Measurements from ENCODE around the gene ZMIZ1. TPM values are rescaled to one million over a fixed set of nuclear protein-coding genes. Genes with fewer than 3 reads are reported as not detected.

The ZMIZ1 gene
- total RNA-seq, 1 experiment from 2014 or later: 28.4 TPM

DNA sequence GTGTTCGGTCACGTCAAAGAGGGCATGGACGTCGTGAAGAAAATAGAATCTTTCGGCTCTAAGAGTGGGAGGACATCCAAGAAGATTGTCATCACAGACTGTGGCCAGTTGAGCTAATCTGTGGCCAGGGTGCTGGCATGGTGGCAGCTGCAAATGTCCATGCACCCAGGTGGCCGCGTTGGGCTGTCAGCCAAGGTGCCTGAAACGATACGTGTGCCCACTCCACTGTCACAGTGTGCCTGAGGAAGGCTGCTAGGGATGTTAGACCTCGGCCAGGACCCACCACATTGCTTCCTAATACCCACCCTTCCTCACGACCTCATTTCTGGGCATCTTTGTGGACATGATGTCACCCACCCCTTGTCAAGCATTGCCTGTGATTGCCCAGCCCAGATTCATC lies 285.0 kb downstream of the ZMIZ1 start:
- BruUV-seq (replicated peaks): no TSS peak
- ATAC-seq: no peak
- Histone ChIP-seq H3K9ac (ENCODE audit: low read length) (no peak overlapping the region), H3K4me3 (replicated peaks in 1 of 2; ENCODE audit: low read depth in 1 of 2, low read length in 2 of 2) (no peak overlapping the region), H3K9me3 (ENCODE audit: control insufficient read depth in 1 of 2, insufficient read depth in 1 of 2, low read depth in 1 of 2, low read length in 2 of 2) (no peaks in the 10 kb centered on the region), H2AFZ (ENCODE audit: low read depth, low read length, poor library complexity, severe bottlenecking) (no peak overlapping the region), H3K27me3 (ENCODE audit: insufficient read depth, low read length) (no peaks in the 10 kb centered on the region), H3K4me2 (ENCODE audit: low read length) (no peak overlapping the region), H3K79me2 (ENCODE audit: insufficient read depth, low read length) (peaks cover 52% of the 10 kb centered on the region), H3K4me1 (ENCODE audit: control insufficient read depth in 1 of 2, insufficient read depth in 2 of 2, low read length in 2 of 2) (peaks cover 0 to 8% of the 10 kb centered on the region in 2 experiments; a peak in 2 of 4 replicates), H3K9me2 (ENCODE audit: insufficient read depth) (no peaks in the 10 kb centered on the region), H4K20me1 (ENCODE audit: insufficient read depth) (peaks cover 5% of the 10 kb centered on the region; the same call in 1 of the 2 replicates), H3K27ac (ENCODE audit: low read depth, low read length) (no peak overlapping the region), H3K36me3 (ENCODE audit: control insufficient read depth in 1 of 2, insufficient read depth in 2 of 2, low read length in 2 of 2) (peaks cover 38 to 66% of the 10 kb centered on the region in 2 experiments)
- CTCF ChIA-PET: no interaction called here
- POLR2A ChIA-PET: no interaction called here
- TF ChIP-seq, protein P1, sequence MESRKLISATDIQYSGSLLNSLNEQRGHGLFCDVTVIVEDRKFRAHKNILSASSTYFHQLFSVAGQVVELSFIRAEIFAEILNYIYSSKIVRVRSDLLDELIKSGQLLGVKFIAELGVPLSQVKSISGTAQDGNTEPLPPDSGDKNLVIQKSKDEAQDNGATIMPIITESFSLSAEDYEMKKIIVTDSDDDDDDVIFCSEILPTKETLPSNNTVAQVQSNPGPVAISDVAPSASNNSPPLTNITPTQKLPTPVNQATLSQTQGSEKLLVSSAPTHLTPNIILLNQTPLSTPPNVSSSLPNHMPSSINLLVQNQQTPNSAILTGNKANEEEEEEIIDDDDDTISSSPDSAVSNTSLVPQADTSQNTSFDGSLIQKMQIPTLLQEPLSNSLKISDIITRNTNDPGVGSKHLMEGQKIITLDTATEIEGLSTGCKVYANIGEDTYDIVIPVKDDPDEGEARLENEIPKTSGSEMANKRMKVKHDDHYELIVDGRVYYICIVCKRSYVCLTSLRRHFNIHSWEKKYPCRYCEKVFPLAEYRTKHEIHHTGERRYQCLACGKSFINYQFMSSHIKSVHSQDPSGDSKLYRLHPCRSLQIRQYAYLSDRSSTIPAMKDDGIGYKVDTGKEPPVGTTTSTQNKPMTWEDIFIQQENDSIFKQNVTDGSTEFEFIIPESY (IDR thresholded peaks at IDR 0.05; ENCODE audit: extremely low read depth, insufficient replicate concordance, low read length): no peak
- no peak for TF ChIP-seq ZNF274 (IDR thresholded peaks at IDR 0.05; ENCODE audit: low read depth, low read length)
- TF ChIP-seq POLR2AphosphoS5 (IDR thresholded peaks at IDR 0.05; ENCODE audit: low read depth, low read length): no peak
- no peak for TF ChIP-seq POLR2A (IDR thresholded peaks at IDR 0.05; ENCODE audit: borderline replicate concordance, extremely low read depth, insufficient read depth, insufficient read length)
- TF ChIP-seq, protein P2, sequence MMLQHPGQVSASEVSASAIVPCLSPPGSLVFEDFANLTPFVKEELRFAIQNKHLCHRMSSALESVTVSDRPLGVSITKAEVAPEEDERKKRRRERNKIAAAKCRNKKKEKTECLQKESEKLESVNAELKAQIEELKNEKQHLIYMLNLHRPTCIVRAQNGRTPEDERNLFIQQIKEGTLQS (IDR thresholded peaks at IDR 0.05): no peak
- no peak for TF ChIP-seq FOSL1 (IDR thresholded peaks at IDR 0.05; ENCODE audit: low read depth)
- TF ChIP-seq EGR1 (IDR thresholded peaks at IDR 0.05; ENCODE audit: low read depth): no peak
- no peak for TF ChIP-seq JUND (IDR thresholded peaks at IDR 0.05)
- TF ChIP-seq ZFX (IDR thresholded peaks at IDR 0.05): no peak
- TF ChIP-seq ELF1 (IDR thresholded peaks at IDR 0.05; ENCODE audit: borderline replicate concordance, low read depth): no peak
- TF ChIP-seq CBX3 (IDR thresholded peaks at IDR 0.05; ENCODE audit: low read depth): no peak
- no peak for TF ChIP-seq SIN3A (IDR thresholded peaks at IDR 0.05; ENCODE audit: low read depth)
- TF ChIP-seq RAD21 (IDR thresholded peaks at IDR 0.05; ENCODE audit: low read depth): no peak
- no peak for TF ChIP-seq EZH2 (IDR thresholded peaks at IDR 0.05)
- DNase-seq (ENCODE audit: low read depth, low spot score): no peak
- intact Hi-C loops (cut with micrococcal nuclease): no loop called here
- RAD21 ChIA-PET (ENCODE audit: low non-redundant PET in 1 of 2, low total read pairs in 2 of 2, uncharacterized antibody in 2 of 2, unreplicated experiment in 2 of 2): no interaction called here
